ENCODE results near the gene CACNB1.

Gene CACNB1

GRCh38 chr17:39200957-39201510, 3.6 kb upstream of the CACNB1 start:
- no peak for DNase-seq (ENCODE audit: low read depth)

- DNase-seq (ENCODE audit: low read depth): peak; percentile 67
Measured at GRCh38 chr17:39200070-39200879, 2.8 kb upstream of the CACNB1 start, which contains the start of gene RPL19. TSS of gene RPL19 (plus strand) at chr17:39200283. CDS start at chr17:39200345, 62 bp downstream.

GRCh38 chr17:39199820-39200069, 2.3 kb upstream of the CACNB1 start:
- DNase-seq (ENCODE audit: low read depth): peak; percentile 79

GRCh38 chr17:39198186-39198566, 707 bp upstream of the CACNB1 start:
- DNase-seq (ENCODE audit: low read depth): no peak

- DNase-seq (ENCODE audit: low read depth): no peak
Measured at GRCh38 chr17:39196808-39197291, 619 bp downstream of the CACNB1 start.

GRCh38 chr17:39196241-39196807, 1.1 kb downstream of the CACNB1 start:
- no peak for DNase-seq (ENCODE audit: low read depth)

- no peak for DNase-seq (ENCODE audit: low read depth)
Measured at GRCh38 chr17:39195568-39196160, 1.8 kb downstream of the CACNB1 start.

GRCh38 chr17:39194985-39195524, 2.4 kb downstream of the CACNB1 start:
- no peak for DNase-seq (ENCODE audit: low read depth)

GRCh38 chr17:39194089-39194984, 3.1 kb downstream of the CACNB1 start:
- no peak for DNase-seq (ENCODE audit: low read depth)

GRCh38 chr17:39193346-39193745, 4.1 kb downstream of the CACNB1 start:
- DNase-seq (ENCODE audit: low read depth): no peak

GRCh38 chr17:39192901-39193300, 4.6 kb downstream of the CACNB1 start:
- no peak for DNase-seq (ENCODE audit: low read depth)

GRCh38 chr17:39191750-39192510, 5.5 kb downstream of the CACNB1 start:
- no peak for DNase-seq (ENCODE audit: low read depth)

GRCh38 chr17:39187152-39187830, 10.2 kb downstream of the CACNB1 start:
- no peak for DNase-seq (ENCODE audit: low read depth)

- DNase-seq (ENCODE audit: low read depth): no peak
Measured at GRCh38 chr17:39186481-39187002, 10.9 kb downstream of the CACNB1 start.

- no peak for DNase-seq (ENCODE audit: low read depth)
Measured at GRCh38 chr17:39183720-39184119, 13.7 kb downstream of the CACNB1 start.

- DNase-seq (ENCODE audit: low read depth): no peak
Measured at GRCh38 chr17:39183045-39183444, 14.4 kb downstream of the CACNB1 start.

- DNase-seq (ENCODE audit: low read depth): no peak
Measured at GRCh38 chr17:39181303-39181702, 16.2 kb downstream of the CACNB1 start.

- no peak for DNase-seq (ENCODE audit: low read depth)
Measured at GRCh38 chr17:39178536-39178935, 18.9 kb downstream of the CACNB1 start.

GRCh38 chr17:39177256-39177655, 20.2 kb downstream of the CACNB1 start:
- no peak for DNase-seq (ENCODE audit: low read depth)

- DNase-seq (ENCODE audit: low read depth): no peak
Measured at GRCh38 chr17:39175695-39176093, 21.8 kb downstream of the CACNB1 start.

Data from activated T-cell treated with anti-CD3 and anti-CD28 coated beads for 48 hours (primary cell).